OCI-LY3 (cell line): ENCODE measurements around the gene PARP8.

Experiments
- CTCF ChIP-seq: fragments of 200-600, 300-600 bp; sonication (generic); IDR thresholded peaks from 2 replicates; pipeline ENCODE4 v1.5.1; 2014; ENCODE audit warnings: antibody characterized with exemption, low read length, low read depth
- EZH2phosphoT487 ChIP-seq: fragments of 200-600 bp; shearing (Covaris generic); IDR thresholded peaks from 2 replicates; pipeline ENCODE4 v1.6.1; 2018; ENCODE audit warnings: antibody characterized with exemption, mixed run types, low read depth

DNA sequence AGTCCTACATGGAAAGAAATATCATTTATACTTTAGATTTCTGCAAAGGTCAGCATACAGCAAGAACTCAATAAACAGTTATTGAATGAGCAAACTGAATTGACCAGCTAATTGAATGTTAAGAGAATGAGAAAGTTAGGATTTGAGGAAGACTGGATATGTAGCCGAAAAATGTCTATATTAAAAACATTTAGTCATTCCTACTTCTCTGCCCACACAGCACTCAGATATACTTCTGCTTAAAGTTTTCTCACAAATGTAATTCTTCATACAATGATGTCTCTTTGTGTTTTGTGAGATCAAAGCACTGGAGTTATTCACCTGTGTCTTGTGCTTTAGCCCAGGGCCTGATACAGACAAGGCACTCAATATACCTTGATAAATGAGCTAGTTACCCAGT is 188.6 kb downstream of the PARP8 start:
- no peak for TF ChIP-seq CTCF
- no peak for TF ChIP-seq EZH2phosphoT487
